ENCODE measurements around the gene FBXO31. TPM values are rescaled to one million over a fixed set of nuclear protein-coding genes. Genes with fewer than 3 reads are reported as not detected.

The FBXO31 gene
- total and polyA plus RNA-seq, 2 of the 13 experiments (the other 11 are each of a cell fraction or from before 2014, with no cell fraction given): 92.4 to 101 TPM

- no peak for TF ChIP-seq HDAC1 (CRISPR knock-in tag; IDR thresholded peaks at IDR 0.05)
Measured at GRCh38 chr16:87409781-87410180, 26.2 kb upstream of the FBXO31 start (continued).

GRCh38 chr16:87409153-87409552 is 25.6 kb upstream of the FBXO31 start:
- Histone ChIP-seq H3K27me3 (ENCODE audit: control insufficient read depth in 1 of 2, insufficient read depth in 2 of 2, low read length in 2 of 2) (no peaks in the 10 kb centered on the region), H3K79me2 (ENCODE audit: insufficient read depth, low read length) (no peaks in the 10 kb centered on the region), H3K4me2 (ENCODE audit: low read depth, low read length) (no peak overlapping the region), H3K27ac (ENCODE audit: extremely low read length, insufficient read depth, low read length) (no peak overlapping the region), H2AFZ (ENCODE audit: low read length) (no peak overlapping the region), H4K20me1 (ENCODE audit: insufficient read depth, low read length) (peaks cover 7% of the 10 kb centered on the region; the same call in 1 of the 2 replicates), H3K9ac (ENCODE audit: insufficient read depth, low read depth, low read length) (no peak overlapping the region), H3K4me3 (replicated peaks in 1 of 3; ENCODE audit: insufficient read depth in 1 of 3, low read depth in 2 of 3, low read length in 3 of 3) (no peak overlapping the region), H3K36me3 (replicated peaks in 1 of 2; ENCODE audit: control insufficient read depth in 1 of 2, insufficient read depth in 2 of 2, low read length in 2 of 2) (peaks cover 35 to 68% of the 10 kb centered on the region in 2 experiments), H3K4me1 (ENCODE audit: insufficient read depth, low read length) (no peaks in the 10 kb centered on the region), H3K9me3 (ENCODE audit: low read length) (no peaks in the 10 kb centered on the region)
- WGBS (ENCODE audit: low lambda C conversion rate): 96% methylated on average over 13 of the region's 13 CpGs
- DNase-seq (ENCODE audit: low spot score) (no peak), FAIRE-seq (no peak), ATAC-seq (no peak)
- BruUV-seq (replicated peaks): no TSS peak
- in situ Hi-C loops (cut with HindIII; ENCODE audit: extremely low pct_ligation_motif_present, low pct_unique_long_range_greater_than_20kb) (no loop called here), intact Hi-C loops (cut with micrococcal nuclease; ENCODE audit: unreplicated experiment) (no loop called here)
- no peak for TF ChIP-seq ZNF770 (CRISPR knock-in tag; IDR thresholded peaks at IDR 0.05)
- no peak for TF ChIP-seq AKAP8 (CRISPR knock-in tag; IDR thresholded peaks at IDR 0.05)
- TF ChIP-seq ZNF230 (CRISPR knock-in tag; IDR thresholded peaks at IDR 0.05): no peak
- TF ChIP-seq SAP130 (CRISPR knock-in tag; IDR thresholded peaks at IDR 0.05; ENCODE audit: low read depth): no peak
- TF ChIP-seq ZNF850 (CRISPR knock-in tag; conservative IDR thresholded peaks at IDR 0.05): no peak
- TF ChIP-seq CREB1 (IDR thresholded peaks at IDR 0.05): no peak
- TF ChIP-seq CREB1 (CRISPR knock-in tag; IDR thresholded peaks at IDR 0.05): no peak
- no peak for TF ChIP-seq ZNF580 (CRISPR knock-in tag; IDR thresholded peaks at IDR 0.05; ENCODE audit: borderline replicate concordance, low read depth)
- no peak for TF ChIP-seq HNF4A (CRISPR knock-in tag; IDR thresholded peaks at IDR 0.05)
- no peak for TF ChIP-seq MEIS2 (CRISPR knock-in tag; IDR thresholded peaks at IDR 0.05)
- TF ChIP-seq SMAD1 (CRISPR knock-in tag; IDR thresholded peaks at IDR 0.05; ENCODE audit: borderline replicate concordance, low read depth): no peak
- TF ChIP-seq FLYWCH1 (CRISPR knock-in tag; IDR thresholded peaks at IDR 0.05): no peak
- no peak for TF ChIP-seq ZNF563 (CRISPR knock-in tag; IDR thresholded peaks at IDR 0.05)
- CTCF ChIA-PET (ENCODE audit: low intra/inter-chr PET ratio, low total read pairs): no interaction called here
- POLR2A ChIA-PET: no interaction called here

Measured in HepG2 (cell line).